Renal cortical epithelial cell (primary cell): Measurements from ENCODE around the gene INTS6. TPM values are rescaled to one million over a fixed set of nuclear protein-coding genes. Genes with fewer than 3 reads are reported as not detected.
A peak's percentile ranks its signal among the peaks of the same experiment; 100 is the strongest.

Experiments
- DNase-seq: peaks from one replicate; pipeline ENCODE4 v3.0.0-alpha.2; 2011; ENCODE audit warnings: low read depth
- total RNA-seq: library from RNA; depleted of rRNA; stranded (reverse); fragments of >200 nt; gene quantifications from 2 replicates; pipeline ENCODE4 v1.2.3, GENCODE V29; 2014

Gene INTS6
- total RNA-seq, 1 donor from 2014 or later = 59.2 TPM

GRCh38 chr13:51317262-51317661, 135.6 kb downstream of the INTS6 start:
- peak; percentile 34 for DNase-seq

- DNase-seq = no peak
Measured at GRCh38 chr13:51313619-51314018, 139.2 kb downstream of the INTS6 start.

- DNase-seq = no peak
Measured at GRCh38 chr13:51311957-51312520, 140.8 kb downstream of the INTS6 start.

Other genes with a start within 250 kb of the INTS6 start
- 0.35 and 0.60 TPM in 2 replicates for gene FAM124A, start 230.6 kb downstream of the INTS6 start, total RNA-seq
- gene SERPINE3, start 113.3 kb downstream of the INTS6 start, total RNA-seq = not detected in 2 replicates
- 3.1 and 9.1 TPM in 2 replicates for gene WDFY2, start 131.4 kb upstream of the INTS6 start, total RNA-seq